ENCODE measurements around the gene AMFR. TPM values are rescaled to one million over a fixed set of nuclear protein-coding genes. Genes with fewer than 3 reads are reported as not detected.

AMFR gene
- total RNA-seq, 1 experiment from 2014 or later, result 89.4 TPM

- DNase-seq, result no peak
- Histone ChIP-seq H3K36me3 (ENCODE audit: low read depth) (peaks cover 72% of the 10 kb centered on the region), H3K27me3 (ENCODE audit: insufficient read depth, low read depth) (no peaks in the 10 kb centered on the region), H4K20me1 (ENCODE audit: insufficient read depth) (no peaks in the 10 kb centered on the region; the same call in 1 of the 2 replicates), H3K4me2 (no peak overlapping the region), H3K4me1 (replicated peaks; ENCODE audit: insufficient read depth) (peaks cover 4% of the 10 kb centered on the region), H3K9me3 (ENCODE audit: insufficient read depth, low read depth) (no peaks in the 10 kb centered on the region), H3K4me3 (no peak overlapping the region), H2AFZ (no peak overlapping the region), H3F3A (ENCODE audit: insufficient read depth, low read depth) (peaks cover 12% of the 10 kb centered on the region; the same call in 1 of the 2 replicates), H3K27ac (no peak overlapping the region), H3K9me2 (ENCODE audit: insufficient read depth) (no peaks in the 10 kb centered on the region), H3K79me2 (ENCODE audit: low read depth) (peaks cover 10% of the 10 kb centered on the region)
- ChIA-PET POLR2A (ENCODE audit: unreplicated experiment) (no interaction called here), CTCF (no interaction called here)
- intact Hi-C loops (cut with micrococcal nuclease; ENCODE audit: unreplicated experiment), result no loop called here
- no TSS peak for BruUV-seq (replicated peaks)
- no peak for TF ChIP-seq EZH2 (IDR thresholded peaks at IDR 0.05; ENCODE audit: low read depth)
These were observed 32.7 kb upstream of the AMFR start for GRCh38 chr16:56457927-56458470.

GRCh38 chr16:56451753-56452689 lies 26.7 kb upstream of the AMFR start:
- CTCF ChIA-PET, result no interaction called here
- Histone ChIP-seq H3K27me3 (ENCODE audit: insufficient read depth, low read depth) (no peaks in the 10 kb centered on the region), H3K4me1 (replicated peaks; ENCODE audit: insufficient read depth) (peaks cover 31% of the 10 kb centered on the region), H3K4me3 (peak overlapping the region; percentile 91), H4K20me1 (ENCODE audit: insufficient read depth) (peaks cover 27% of the 10 kb centered on the region; the same call in 1 of the 2 replicates), H3F3A (ENCODE audit: insufficient read depth, low read depth) (peaks cover 10% of the 10 kb centered on the region; the same call in 1 of the 2 replicates), H3K27ac (peak overlapping the region; percentile 66), H3K79me2 (ENCODE audit: low read depth) (peaks cover 68% of the 10 kb centered on the region), H3K36me3 (ENCODE audit: low read depth) (peaks cover 44% of the 10 kb centered on the region), H3K4me2 (peak overlapping the region; percentile 81), H3K9me3 (ENCODE audit: insufficient read depth, low read depth) (no peaks in the 10 kb centered on the region), H2AFZ (peak overlapping the region; percentile 90), H3K9me2 (ENCODE audit: insufficient read depth) (no peaks in the 10 kb centered on the region)
- POLR2A ChIA-PET (ENCODE audit: unreplicated experiment), result interaction anchor here (0.7 to 1.0 kb wide), 3 partner anchors 37 to 723 kb away, joined by 3 to 4 read pairs (median 3); no protein-coding TSS in a partner anchor
- BruUV-seq (replicated peaks), result TSS peak; percentile 37
- DNase-seq, result peak in 1 of 2 experiments; percentile 61
- intact Hi-C loops (cut with micrococcal nuclease; ENCODE audit: unreplicated experiment), result loop anchor here (2.0 to 5.0 kb wide), 2 partner anchors 27 to 120 kb away; partner anchors contain the start of gene AMFR
- no peak for TF ChIP-seq CTCF (conservative IDR thresholded peaks at IDR 0.05)
- TF ChIP-seq EZH2 (IDR thresholded peaks at IDR 0.05; ENCODE audit: low read depth), result no peak

DNA sequence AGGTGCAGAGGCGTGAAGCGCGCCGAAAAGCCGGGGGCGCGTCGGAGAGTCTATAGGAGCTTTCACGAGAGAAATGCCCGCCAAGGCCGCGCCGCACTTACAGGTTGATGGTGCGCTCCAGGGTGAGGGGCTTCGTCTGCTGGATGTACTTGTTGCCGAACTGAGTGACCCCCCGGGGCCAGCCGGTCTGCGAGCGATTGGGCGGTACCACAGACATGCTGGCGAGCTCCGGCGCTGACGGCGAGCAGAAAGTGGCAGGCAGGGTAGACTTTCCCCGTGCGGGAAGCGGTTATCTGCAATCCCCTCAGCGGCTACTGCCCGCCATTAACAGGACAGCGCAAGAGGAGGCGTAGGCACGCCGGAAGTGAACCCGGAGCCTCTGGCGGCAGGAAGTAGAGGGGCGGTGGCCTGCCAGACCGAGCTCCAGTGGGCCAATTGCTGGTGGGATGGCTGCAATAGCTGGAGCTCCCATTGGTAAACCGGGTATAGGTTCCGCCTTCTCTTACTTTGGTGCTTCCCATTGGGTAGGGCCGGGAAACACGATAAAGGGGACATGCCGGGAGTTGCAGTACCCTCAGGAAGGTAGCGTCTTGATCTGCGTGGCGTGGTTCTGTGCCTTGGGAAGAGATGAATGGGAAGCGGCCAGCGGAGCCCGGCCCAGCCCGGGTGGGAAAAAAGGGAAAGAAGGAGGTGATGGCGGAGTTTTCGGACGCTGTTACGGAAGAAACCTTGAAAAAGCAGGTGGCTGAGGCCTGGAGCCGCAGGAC lies 25.8 kb upstream of the AMFR start, which contains the start of the genes NUDT21 and OGFOD1:
Gene NUDT21 (minus strand): TSS at position 347 of the 767 bp plus-strand sequence. CDS start 130 bp downstream, at position 217.
Gene OGFOD1 (plus strand): TSS at position 569 of the 767 bp plus-strand sequence. CDS start 59 bp downstream, at position 628.
- peak within 1 kb of the TSS; percentile 97 for H2AFZ ChIP-seq
- BruUV-seq (replicated peaks), result no TSS peak
- CTCF ChIA-PET, result no interaction called here

More for the DNA sequence above, 25.8 kb upstream of the AMFR start, which contains the start of the genes NUDT21 and OGFOD1:
- Histone ChIP-seq H3K9me2 (ENCODE audit: insufficient read depth) (no peaks in the 10 kb centered on the region), H4K20me1 (ENCODE audit: insufficient read depth) (peaks cover 28% of the 10 kb centered on the region; the same call in 1 of the 2 replicates), H3F3A (ENCODE audit: insufficient read depth, low read depth) (peaks cover 10% of the 10 kb centered on the region; the same call in 1 of the 2 replicates), H3K4me3 (peak within 1 kb of the TSS; percentile 91), H3K27me3 (ENCODE audit: insufficient read depth, low read depth) (no peaks in the 10 kb centered on the region), H3K36me3 (ENCODE audit: low read depth) (peaks cover 46% of the 10 kb centered on the region), H3K79me2 (ENCODE audit: low read depth) (peaks cover 77% of the 10 kb centered on the region), H3K27ac (peak within 1 kb of the TSS; percentile 66), H3K9me3 (ENCODE audit: insufficient read depth, low read depth) (no peaks in the 10 kb centered on the region), H3K4me1 (replicated peaks; ENCODE audit: insufficient read depth) (peaks cover 31% of the 10 kb centered on the region), H3K4me2 (peak within 1 kb of the TSS; percentile 93)
- DNase-seq, result peak; percentile 89 to 98
- TF ChIP-seq CTCF (conservative IDR thresholded peaks at IDR 0.05) (no peak), EZH2 (IDR thresholded peaks at IDR 0.05; ENCODE audit: low read depth) (no peak)
- POLR2A ChIA-PET (ENCODE audit: unreplicated experiment), result interaction anchor here (0.5 to 1.1 kb wide), 7 partner anchors 24 to 724 kb away, joined by 3 to 8 read pairs (median 3); no protein-coding TSS in a partner anchor
- intact Hi-C loops (cut with micrococcal nuclease; ENCODE audit: unreplicated experiment), result loop anchor here (2.0 to 5.0 kb wide), 2 partner anchors 26 to 119 kb away; partner anchors contain the start of gene AMFR
